Activated gamma-delta T cell (primary cell): ENCODE results near the gene ADCY9.
"Not testable (repeated sequence)": the region's sequence is repeated elsewhere in the genome, so short reads cannot be mapped to it uniquely, and the experiment has no call there.

ENCODE experiments used
- DNase-seq: peaks from one replicate; lab custom pipeline; 2025; lab: John Stamatoyannopoulos, UW
- total RNA-seq, 2 donors: gene quantifications; one replicate each; lab custom pipeline; 2026; lab: John Stamatoyannopoulos, UW

The ADCY9 gene
- 30.4 to 42.3 reads per million in 2 donors for total RNA-seq

DNA sequence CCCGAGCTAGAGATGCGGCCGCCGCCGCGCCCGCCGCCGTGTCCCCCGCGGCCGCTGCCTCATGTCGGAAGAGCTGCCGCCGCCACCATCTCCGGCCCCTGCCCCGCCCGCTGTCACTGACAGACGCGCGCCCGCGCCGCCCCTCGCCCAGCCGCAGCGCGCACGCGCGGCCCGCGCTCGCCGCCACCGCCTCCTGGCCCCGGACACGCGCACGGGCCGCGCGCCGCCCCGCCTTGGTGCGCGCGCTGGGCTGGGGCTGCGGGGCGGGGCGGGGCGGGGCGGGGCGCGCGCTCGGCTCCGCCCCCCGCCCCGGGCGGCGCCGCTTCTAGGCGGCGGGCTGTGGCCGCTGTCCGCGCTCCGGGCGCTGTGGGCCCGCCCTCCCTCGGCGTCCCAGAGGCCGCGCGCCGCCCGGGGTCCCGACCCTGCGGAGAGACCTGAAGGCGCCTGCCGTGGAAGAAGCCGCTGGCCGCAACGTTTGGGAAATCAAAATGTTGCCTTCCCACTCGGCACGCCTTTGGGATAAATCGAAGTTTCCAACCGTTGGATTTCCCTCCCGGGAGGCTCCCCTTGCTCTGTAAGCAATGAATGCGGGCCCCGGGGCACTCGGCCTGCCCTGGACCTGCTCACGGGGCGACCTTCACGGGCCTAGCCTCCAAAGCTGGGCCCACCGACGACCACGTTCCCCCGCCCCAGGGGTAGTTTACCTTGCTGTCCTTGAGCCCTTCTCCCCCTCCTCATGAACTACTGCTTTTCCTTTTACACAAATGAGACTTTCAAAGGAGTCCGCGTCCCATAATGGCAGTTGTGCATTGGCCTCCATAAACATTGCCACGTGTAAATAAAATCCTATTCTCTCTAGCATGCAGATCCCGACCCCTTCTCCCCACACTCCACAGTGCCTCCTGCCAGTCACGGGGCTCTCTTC, at the start of gene ADCY9:
Gene ADCY9 (minus strand): TSS at position 118 of the 925 bp plus-strand sequence. CDS start 1,000 bp downstream, outside the sequence.
- DNase-seq = peak; percentile 72

DNA sequence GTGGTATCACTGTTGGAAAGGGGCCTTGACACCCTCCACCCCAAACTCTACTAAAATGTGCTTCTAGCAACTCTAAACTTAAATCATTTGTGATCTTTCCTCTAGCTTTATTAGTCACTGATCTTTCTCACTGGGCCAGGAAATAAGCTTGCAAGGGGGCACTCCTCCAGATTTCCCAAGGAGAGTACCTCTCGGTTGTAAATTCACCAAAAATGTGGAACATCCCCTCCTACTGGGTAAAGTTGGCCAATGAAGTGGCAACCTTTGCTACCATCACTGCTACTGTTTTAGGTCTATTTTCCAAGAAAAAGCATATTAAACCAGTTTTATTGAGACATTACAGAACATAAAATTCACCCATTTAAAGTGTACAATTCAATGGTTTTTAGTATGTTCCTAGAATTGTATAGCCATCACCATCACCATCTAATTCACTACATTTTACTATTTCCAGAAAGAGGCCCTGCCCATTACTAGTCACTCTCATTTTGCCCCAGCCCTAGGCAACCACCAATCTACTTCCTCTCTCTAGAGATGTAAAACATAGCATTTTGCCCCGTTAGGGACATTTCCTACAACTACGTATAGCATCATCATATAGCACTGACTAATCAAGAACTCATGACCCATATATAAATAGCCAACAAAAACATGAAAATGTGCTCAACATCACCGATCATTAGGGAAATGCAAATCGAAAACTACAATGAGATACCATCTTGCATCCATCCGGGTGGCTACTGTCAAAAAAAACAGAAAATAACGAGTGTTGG, 44.6 kb upstream of the ADCY9 start:
- no peak for DNase-seq

DNA sequence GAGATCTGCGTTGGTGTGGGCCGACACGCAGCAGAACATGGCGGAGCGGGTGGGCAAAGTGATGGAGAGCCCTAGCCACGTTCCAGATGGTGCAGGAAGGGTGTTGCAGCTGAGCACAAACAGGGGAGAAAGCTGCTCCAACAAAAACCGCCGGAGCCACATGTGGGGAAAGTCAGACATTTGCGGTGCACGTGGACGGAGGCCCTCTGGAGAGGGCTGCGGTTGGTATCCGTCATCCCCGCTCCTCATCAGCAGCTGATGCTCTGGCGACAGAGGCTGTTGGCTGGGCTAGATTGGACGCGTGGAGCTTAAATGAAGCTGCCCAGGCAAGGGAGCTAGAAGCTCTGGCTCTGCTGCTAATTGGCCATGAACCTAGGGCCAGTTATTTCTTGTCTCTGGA, 43.5 kb upstream of the ADCY9 start:
- DNase-seq = no peak

DNA sequence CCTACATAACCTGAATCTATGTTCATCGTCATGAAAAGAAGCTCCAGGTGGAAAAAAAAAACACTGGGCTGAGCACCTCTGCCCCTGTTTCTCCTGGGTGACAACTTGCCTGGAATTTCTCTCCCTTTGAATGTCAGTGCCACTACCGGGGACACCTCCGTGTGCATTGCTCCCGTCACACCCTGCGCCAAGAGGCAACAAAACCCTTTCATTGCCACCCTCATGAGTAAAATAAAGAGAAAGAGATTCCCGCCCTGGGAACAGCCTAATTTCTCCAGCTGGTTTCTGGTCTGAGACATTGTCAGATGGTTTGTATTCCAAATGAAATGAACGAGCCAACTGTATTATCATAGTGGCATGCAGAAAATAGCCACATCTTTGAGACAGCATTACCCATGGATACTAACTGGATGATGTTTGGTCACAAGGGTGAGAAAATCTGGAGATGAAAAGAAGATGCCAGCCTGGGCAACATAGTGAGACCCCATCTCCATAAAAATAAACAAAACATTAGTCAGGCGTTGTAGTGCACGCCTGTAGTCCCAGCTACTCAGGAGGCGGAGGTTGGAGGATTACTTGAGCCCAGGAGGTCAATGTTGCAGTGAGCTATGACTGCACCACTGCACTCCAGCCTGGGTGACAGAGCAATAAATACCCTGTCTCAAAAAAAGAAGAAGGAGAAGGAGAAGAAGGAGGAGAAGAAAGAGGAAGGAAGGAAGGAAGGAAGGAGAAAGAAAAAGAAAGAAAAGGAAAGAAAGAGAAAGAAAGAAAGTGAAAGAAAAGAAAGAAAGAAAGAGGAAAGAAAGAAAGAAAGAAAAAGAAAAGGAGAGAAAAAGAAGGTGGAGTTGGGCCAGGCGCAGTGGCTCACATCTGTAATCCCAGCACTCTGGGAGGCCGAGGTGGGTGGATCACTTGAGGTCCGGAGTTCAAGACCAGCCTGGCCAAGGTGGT, 42.2 kb upstream of the ADCY9 start:
- no peak for DNase-seq

DNA sequence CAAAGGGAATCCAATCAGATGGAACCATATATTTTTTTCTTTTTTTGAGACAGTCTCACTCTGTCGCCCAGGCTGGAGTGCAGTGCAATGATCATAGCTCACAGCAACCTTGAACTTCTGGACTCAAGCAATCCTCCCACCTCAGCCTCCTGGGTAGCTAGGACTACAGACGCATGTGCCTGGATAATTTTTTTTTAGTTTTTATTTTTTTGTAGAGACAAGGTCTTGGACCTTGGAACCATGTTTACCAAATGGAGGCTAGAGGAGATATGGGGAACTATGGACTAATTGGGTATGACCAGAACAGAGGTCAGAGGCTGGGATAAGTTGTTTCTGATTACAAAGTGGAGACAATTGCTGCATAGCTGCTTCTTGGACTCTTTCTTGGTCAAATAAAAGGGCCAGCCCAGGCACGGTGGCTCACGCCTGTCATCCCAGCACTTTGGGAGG, 41.2 kb upstream of the ADCY9 start:
- DNase-seq = no peak

DNA sequence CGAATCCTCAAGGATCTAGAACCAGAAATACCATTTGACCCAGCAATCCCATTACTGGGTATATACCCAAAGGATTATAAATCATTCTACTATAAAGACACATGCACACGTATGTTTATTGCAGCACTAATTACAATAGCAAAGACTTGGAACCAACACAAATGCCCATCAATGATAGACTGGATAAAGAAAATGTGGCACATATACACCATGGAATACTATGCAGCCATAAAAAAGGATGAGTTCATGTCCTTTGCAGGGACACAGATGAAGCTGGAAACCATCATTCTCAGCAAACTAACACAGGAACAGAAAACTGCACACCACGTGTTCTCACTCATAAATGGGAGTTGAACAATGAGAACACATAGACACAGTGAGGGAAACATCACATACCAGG, 40.3 kb upstream of the ADCY9 start:
- DNase-seq = not testable (repeated sequence)

DNA sequence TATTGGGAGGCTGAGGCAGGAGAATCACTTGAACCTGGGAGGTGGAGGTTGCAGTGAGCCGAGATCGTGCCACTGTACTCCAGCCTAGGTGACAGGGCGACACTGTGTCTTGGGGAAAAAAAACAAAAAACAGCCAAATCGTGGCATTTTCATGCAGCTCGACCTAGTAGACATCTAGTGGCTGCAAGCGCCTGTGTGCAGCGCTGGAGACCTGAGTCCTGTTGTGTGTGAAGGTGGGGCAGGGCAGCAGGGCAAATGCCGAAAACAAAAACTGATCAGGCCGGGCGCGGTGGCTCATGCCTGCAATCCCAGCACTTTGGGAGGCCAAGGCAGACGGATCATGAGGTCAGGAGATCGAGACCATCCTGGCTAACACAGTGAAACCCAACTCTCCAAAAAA, 37.1 kb upstream of the ADCY9 start:
- not testable (repeated sequence) for DNase-seq

DNA sequence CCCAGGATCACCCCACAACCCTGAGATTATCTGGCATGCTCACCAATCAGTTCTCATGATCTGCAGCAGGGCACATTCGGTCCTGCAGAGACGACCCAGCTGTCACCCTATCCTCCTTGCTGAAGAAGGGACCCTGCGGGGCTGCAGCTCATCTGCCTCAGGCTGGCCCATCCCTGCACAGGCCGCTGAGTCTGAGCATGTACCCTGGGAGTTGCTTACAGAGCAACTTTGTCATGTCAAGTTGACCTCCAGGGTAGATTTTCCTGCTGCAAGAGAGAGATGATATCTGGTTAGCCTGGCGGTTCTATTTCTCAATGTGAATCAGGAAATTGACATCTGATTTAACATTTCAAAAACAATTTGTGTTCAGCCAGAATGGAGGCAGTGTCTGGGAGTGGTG, 36.0 kb upstream of the ADCY9 start:
- DNase-seq = no peak

DNA sequence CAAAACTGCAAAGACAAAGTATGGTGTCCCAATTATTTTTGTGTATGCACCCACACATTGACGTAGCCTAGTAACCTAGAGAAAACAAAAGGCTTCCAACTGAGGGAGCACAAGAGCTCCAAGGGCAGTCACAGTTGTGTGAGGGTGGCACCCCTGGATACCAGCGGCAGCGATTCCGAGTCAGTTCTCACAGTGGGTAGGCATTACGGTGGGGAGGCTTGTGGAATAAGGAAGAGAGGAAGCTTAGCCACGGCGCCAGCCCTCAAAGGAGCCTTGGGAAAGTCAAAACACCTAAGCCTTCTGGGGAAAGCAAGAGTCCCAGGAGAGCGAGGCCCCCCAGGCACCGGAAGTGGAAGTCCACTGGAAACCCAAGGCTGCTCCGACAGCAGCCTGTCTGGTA, 31.0 kb upstream of the ADCY9 start:
- no peak for DNase-seq

DNA sequence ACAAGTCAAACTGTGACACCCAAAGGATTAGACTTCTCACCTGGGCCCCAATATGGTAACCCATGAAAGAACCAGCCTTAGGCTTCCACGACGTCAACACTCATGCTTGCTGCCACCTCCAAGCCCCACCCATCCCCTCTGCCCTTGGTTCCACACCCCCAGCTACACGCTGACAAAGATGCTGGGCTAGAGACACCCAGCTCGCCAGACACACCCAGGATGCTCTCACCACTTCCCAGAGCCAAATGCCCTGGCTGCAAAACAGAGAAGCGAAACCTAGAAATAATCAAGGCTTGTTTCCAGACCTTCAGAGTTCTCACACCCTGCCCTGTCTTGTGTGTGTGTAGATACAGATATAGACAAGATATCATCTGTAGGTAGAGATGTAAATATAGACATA, 26.0 kb upstream of the ADCY9 start:
- no peak for DNase-seq

DNA sequence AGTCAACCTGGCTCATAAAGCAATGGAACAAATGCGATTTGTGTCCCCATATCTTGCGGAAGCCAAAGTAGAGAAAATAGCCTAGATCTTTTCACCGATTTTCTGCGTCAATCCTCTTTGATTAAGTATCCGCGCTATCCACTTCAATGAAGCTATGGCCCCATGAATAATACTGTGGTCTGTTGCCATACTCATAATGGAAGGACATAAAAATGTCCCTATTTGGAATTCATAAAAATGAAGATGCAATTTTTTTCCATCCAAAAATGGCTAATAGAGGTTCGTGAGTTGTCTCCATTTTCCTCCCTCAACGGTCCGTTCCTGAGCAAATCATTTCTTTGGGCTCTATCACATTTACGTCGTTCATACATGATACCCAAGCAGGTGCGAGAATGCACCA, 25.4 kb upstream of the ADCY9 start:
- no peak for DNase-seq

DNA sequence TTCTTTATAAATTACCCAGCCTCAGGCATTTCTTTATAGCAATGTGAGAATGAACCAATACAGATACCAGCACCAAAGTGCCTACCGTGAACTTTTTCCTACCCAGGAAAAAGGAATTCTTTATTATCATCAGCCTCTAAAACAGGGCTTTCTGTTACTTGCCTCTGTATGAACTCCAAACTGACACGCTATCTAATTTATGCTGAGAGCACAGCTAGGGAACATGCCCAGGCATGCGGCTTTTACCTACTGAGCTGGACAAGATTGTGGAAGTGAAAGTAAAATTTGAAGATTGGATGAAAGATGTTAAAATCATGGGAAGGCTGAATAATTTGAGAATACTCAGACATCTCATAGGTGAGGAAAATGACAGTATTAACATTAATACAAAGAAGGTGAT, 24.4 kb upstream of the ADCY9 start:
- no peak for DNase-seq

DNA sequence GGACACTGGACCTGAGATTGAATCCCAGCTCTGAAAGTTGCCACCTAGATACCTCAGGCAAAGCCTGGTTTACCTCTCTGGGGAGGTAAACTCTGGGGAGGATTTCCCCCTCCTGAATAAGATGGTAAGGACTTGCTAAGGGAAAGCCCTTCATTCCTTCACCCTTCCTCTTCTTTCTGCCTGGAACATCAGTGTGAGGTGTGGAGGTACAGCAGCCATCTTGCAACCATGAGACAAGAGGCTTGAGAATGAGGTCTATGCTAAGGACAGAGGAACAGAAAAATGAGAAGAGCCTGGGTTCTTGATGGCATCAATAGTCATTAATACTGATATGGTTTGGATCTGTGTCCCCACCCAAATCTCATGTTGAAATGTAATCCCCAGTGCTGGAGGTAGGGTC, 23.7 kb upstream of the ADCY9 start:
- DNase-seq = no peak

DNA sequence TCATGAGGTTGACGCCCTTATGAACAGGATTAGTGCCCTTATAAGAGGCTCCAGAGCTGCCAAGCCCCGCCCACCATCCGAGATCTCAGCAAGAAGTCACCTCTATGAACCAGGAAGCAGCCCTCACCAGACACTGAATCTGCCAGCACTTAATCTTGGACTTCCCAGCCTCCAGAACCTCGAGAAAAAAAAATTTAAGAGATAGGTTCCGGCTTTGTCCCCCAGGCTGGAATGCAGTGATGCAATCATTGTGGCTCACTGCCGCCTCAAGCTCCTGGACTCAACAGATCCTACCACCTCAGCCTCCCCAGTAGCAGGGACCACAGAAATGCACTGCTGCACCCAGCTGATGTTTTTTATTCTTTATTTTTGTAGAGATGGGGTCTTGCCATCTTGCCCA, 22.5 kb upstream of the ADCY9 start:
- no peak for DNase-seq

DNA sequence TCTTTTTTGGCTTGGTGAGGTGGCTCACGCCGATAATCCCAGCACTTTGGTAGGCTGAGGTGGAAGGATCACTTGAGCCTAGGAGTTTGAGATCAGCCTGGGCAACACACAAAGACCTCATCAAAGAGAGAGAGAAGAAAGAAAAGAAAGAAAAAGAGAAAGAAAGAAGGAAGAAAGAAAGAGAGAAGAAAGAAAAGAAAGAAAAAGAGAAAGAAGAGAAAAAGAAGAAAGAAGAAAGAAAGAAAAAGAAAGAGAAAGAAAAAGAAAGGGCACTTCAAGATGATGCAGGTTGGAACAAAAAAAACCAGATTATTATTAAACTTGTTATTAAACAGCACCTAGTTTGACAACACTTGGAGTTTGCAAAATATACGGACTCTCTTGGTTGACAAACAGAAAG, 21.2 kb upstream of the ADCY9 start:
- no peak for DNase-seq

DNA sequence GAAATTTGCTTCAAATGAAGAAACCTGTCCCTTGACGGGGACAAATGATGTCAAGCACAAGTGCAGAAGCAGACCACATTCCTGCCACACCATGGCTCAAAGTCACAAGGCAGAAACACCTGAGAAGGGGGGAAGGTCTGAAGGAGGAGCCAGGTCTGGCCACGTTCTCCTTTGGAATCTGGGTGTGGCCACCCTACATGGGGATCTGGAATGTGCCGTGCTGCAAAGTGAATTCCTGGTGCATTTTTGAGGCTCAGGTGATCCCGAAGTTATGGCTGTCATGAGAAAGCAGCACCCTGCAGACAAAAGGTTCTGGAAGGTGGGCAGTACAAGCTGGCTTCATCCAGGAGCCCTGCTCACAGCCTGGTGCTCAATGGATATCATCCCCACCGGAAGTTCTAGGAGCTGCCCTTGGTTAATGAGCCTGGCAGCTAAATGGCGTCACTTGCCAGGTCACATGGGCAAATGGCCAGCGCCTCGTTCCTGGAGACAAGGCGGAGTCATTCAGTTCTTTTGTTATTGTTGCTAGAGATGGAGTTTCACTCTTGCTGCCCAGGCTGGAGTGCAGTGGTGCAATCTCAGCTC, 20.1 kb upstream of the ADCY9 start:
- no peak for DNase-seq

DNA sequence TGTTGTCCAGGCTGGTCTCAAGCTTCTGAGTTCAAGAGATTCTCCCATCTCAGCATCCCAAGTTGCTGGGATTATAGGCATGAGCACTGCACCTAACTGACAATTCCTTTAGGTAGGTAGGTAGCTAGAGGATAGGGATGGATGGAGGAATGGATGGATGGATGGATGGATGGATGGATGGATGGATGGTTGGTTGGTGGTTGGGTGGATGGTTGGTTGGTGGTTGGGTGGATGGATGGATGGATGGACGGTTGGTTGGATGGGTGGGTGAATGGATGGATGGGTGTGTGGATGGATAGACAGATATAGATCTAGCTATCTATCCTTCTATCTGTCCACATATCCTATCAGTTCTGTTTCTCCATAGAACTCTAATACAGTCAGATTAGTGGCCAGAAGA, 19.3 kb upstream of the ADCY9 start:
- DNase-seq = no peak

DNA sequence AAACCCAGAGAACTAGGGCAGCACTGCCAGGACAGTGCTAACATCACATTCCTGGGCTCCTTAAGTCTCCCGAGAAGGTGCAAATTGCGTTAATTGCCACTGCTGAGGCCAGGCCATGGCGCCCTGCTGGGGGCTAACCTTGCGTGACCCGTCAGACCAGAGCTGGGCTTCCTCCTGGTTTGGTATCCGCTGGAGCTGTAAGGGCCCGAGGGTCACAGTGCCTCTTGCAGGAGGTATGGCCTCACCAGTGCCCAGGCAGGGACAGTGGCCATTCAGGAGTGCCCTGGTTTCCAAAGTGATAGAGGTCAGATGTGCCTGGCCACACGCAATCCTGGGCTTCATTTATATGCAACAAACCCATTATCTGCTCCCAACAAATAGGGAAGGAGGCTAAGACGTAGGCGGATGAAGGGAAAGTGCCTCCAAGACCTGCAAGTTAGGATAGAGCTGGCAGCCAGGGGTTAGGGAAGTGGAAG, 17.7 kb upstream of the ADCY9 start:
- no peak for DNase-seq

DNA sequence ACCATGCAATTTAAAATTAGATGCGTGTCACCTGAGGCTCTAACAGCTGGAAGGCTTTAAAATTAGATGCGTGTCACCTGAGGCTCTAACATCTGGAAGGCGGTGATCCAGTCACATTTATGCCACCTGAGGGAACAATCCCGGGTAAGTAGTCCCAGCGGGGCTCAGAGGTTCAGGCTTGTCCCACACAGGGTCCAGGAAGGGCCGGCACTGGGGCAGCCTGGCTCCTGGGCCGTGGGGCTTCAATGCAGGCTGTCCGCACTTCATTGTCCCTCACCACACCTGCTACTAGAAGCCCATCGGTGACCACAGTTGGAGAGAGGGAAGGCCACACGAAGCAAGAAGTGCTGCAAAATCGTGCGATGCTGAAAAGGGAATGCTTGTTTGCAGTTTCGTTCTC, 15.4 kb upstream of the ADCY9 start:
- no peak for DNase-seq

DNA sequence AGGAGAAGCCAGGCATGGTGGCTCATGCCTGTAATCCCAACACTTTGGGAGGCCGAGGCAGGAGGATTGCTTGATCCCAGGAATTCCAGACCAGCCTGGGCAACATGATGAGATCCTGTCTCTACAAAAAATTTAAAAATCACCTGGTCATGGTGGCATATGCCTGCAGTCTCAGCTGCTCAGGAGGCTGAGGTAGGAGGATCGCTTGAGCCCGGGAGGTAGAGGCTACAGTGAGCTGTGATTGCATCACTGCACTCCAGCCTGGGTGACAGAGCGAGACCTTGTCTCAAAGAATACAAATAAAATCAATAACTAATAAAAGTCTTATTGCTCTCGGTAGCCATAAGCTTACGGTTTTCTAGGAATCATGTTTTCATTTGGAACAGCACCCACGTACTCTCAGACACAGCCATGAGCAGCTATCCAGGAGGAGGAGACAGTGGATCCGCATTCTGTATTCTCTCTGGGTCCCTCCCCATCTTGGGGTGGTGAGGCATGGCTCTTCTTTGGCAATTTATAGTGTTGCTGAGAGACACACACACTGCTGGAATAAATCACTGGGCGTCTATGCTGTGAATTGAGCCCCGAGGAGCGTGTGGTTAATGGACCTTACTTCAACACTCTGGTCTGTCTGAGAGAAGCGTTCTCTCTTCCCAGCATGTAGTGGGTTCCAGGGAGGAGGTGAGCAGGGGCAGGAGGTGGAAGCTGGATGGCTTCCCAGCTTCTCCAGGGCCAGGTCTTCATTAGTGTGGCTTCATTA, 8.5 kb upstream of the ADCY9 start:
- DNase-seq = no peak
